ENCODE measurements around the gene PROKR1. TPM values are rescaled to one million over a fixed set of nuclear protein-coding genes. Genes with fewer than 3 reads are reported as not detected.
"Not testable (repeated sequence)": the region's sequence is repeated elsewhere in the genome, so short reads cannot be mapped to it uniquely, and the experiment has no call there.

The PROKR1 gene
- not detected in 2 replicates for total RNA-seq

GRCh38 chr2:68643011-68643873 is at the start of gene PROKR1:
TSS of gene PROKR1 (plus strand) at chr2:68643579. CDS start at chr2:68645822, 2,243 bp downstream.
- Mint-ChIP-seq H3K36me3 (ENCODE audit: low read depth) (no peaks in the 10 kb centered on the region), H3K27me3 (peaks cover 69% of the 10 kb centered on the region), H3K9me3 (peaks cover 8% of the 10 kb centered on the region), H3K27ac (no peak within 1 kb of the TSS), H3K4me3 (peak within 1 kb of the TSS; percentile 40), H3K4me1 (peaks cover 4% of the 10 kb centered on the region)
- intact Hi-C loops (cut with micrococcal nuclease), result no loop called here
- DNase-seq, result peak; percentile 70

- no peak overlapping the region for H3K27ac Mint-ChIP-seq
- no peak for DNase-seq
- H3K9me3 Mint-ChIP-seq, result no peaks in the 10 kb centered on the region
- H3K36me3 Mint-ChIP-seq (ENCODE audit: low read depth), result no peaks in the 10 kb centered on the region
- no peak overlapping the region for H3K4me3 Mint-ChIP-seq
- peaks cover 7% of the 10 kb centered on the region for H3K4me1 Mint-ChIP-seq
- peaks cover 10% of the 10 kb centered on the region for H3K27me3 Mint-ChIP-seq
- intact Hi-C loops (cut with micrococcal nuclease), result no loop called here
Measured at GRCh38 chr2:68594041-68594440, 49.3 kb upstream of the PROKR1 start.

GRCh38 chr2:68594674-68595492 is 48.5 kb upstream of the PROKR1 start:
- Mint-ChIP-seq H3K9me3 (peaks cover 4% of the 10 kb centered on the region), H3K36me3 (ENCODE audit: low read depth) (no peaks in the 10 kb centered on the region), H3K4me3 (no peak overlapping the region), H3K27me3 (peaks cover 18% of the 10 kb centered on the region), H3K4me1 (peaks cover 7% of the 10 kb centered on the region), H3K27ac (peak overlapping the region; percentile 31)
- peak; percentile 86 for DNase-seq
- intact Hi-C loops (cut with micrococcal nuclease), result loop anchor here (1.0 to 5.0 kb wide), 2 partner anchors 132 to 332 kb away; no protein-coding TSS in a partner anchor

DNA sequence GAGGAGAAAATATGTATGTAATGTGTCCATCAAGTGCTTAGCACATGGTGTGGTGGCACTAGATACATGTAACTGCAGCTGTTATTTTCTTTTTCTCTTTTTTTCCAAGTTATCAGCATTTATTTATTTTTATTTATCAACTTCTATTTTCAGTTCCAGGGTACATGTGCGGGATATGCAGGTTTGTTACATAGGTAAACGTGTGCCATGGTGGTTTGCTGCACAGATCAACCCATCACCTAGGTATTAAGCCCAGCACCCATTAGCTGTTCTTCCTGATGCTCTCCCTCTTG is 47.9 kb upstream of the PROKR1 start:
- H3K27me3 Mint-ChIP-seq, result peaks cover 18% of the 10 kb centered on the region
- not testable (repeated sequence) for H3K9me3 Mint-ChIP-seq; H3K4me3 Mint-ChIP-seq; H3K27ac Mint-ChIP-seq; H3K36me3 Mint-ChIP-seq (ENCODE audit: low read depth); DNase-seq; H3K4me1 Mint-ChIP-seq
- intact Hi-C loops (cut with micrococcal nuclease), result loop anchor here (1.0 to 5.0 kb wide), 2 partner anchors 132 to 332 kb away; no protein-coding TSS in a partner anchor

- DNase-seq; H3K36me3 Mint-ChIP-seq (ENCODE audit: low read depth); H3K4me3 Mint-ChIP-seq; H3K27ac Mint-ChIP-seq; H3K4me1 Mint-ChIP-seq; intact Hi-C loops (cut with micrococcal nuclease): not testable (repeated sequence)
- peaks cover 29% of the 10 kb centered on the region for H3K27me3 Mint-ChIP-seq
- peaks cover 17% of the 10 kb centered on the region for H3K9me3 Mint-ChIP-seq
Measured at GRCh38 chr2:68600495-68600894, 42.9 kb upstream of the PROKR1 start.

DNA sequence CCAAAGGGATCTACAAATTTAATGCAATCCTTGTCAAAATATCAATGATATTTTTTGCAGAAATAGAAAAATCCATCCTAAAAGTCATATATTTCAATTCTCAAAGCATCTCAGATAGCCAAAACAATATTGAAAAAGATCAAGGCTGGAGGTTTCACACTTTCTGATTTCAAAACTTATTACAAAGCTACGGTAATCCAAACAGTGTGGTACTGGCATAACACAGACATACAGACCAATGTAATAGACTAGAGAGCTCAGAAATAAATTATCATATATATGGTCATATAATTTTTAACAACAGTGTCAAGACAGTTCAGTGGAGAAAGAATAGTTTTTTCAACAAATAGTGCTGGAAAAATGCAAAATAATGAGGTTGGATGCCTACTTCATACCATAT is 40.3 kb upstream of the PROKR1 start:
- no peak overlapping the region for H3K4me3 Mint-ChIP-seq
- no peak for DNase-seq
- H3K27me3 Mint-ChIP-seq, result peaks cover 25% of the 10 kb centered on the region
- no peak overlapping the region for H3K27ac Mint-ChIP-seq
- intact Hi-C loops (cut with micrococcal nuclease), result no loop called here
- peaks cover 17% of the 10 kb centered on the region for H3K9me3 Mint-ChIP-seq
- H3K4me1 Mint-ChIP-seq, result no peaks in the 10 kb centered on the region
- no peaks in the 10 kb centered on the region for H3K36me3 Mint-ChIP-seq (ENCODE audit: low read depth)

DNA sequence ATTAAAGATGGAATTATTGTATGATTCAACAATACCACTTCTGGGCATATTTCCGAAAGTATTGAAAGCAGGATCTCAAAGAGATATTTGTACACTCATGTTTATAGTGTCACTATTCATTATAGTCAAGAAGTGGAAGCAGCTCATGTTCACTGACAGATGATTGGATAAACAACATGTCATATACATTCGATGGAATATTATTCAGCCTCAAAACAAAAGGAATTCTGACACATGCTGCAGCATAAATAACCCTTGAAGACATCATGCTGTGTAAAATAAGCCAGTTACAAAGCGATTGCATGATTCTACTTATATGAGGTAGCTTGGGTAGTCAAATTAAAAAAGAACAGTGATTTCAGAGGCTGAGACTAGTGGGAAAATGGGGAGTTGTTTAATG is 39.3 kb upstream of the PROKR1 start:
- Mint-ChIP-seq H3K27ac (no peak overlapping the region), H3K4me1 (no peaks in the 10 kb centered on the region), H3K9me3 (peaks cover 17% of the 10 kb centered on the region), H3K36me3 (ENCODE audit: low read depth) (no peaks in the 10 kb centered on the region), H3K27me3 (peaks cover 23% of the 10 kb centered on the region), H3K4me3 (no peak overlapping the region)
- no peak for DNase-seq
- intact Hi-C loops (cut with micrococcal nuclease), result no loop called here

- Mint-ChIP-seq H3K4me3 (no peak overlapping the region), H3K9me3 (peaks cover 21% of the 10 kb centered on the region), H3K27ac (no peak overlapping the region), H3K27me3 (peaks cover 15% of the 10 kb centered on the region), H3K36me3 (ENCODE audit: low read depth) (no peaks in the 10 kb centered on the region), H3K4me1 (no peaks in the 10 kb centered on the region)
- no peak for DNase-seq
- intact Hi-C loops (cut with micrococcal nuclease), result no loop called here
Measured at GRCh38 chr2:68605939-68606338, 37.4 kb upstream of the PROKR1 start.

DNA sequence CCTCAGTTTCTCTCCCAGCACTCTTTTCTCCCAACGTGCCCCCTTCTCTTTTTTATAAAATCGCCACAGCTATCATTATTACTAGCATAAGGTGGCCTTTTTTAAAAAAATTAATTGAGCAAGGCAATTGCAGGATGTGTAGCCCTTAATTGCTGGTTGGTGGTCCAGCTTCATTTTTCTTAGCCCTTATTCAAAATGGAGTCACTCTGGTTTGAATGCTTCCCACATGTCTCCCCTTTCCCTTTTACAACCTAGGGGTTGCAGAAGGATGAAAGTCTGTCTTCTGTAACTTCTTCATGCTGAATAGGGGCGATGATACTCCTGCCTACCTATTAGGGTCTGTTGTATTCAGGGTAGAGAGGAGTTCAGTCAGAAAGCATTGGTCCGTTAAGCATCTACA is 36.6 kb upstream of the PROKR1 start:
- no peaks in the 10 kb centered on the region for H3K36me3 Mint-ChIP-seq (ENCODE audit: low read depth)
- peaks cover 23% of the 10 kb centered on the region for H3K9me3 Mint-ChIP-seq
- no peak for DNase-seq
- H3K27me3 Mint-ChIP-seq, result peaks cover 15% of the 10 kb centered on the region
- intact Hi-C loops (cut with micrococcal nuclease), result no loop called here
- H3K4me3 Mint-ChIP-seq, result no peak overlapping the region
- H3K4me1 Mint-ChIP-seq, result no peaks in the 10 kb centered on the region
- H3K27ac Mint-ChIP-seq, result no peak overlapping the region

- H3K4me3 Mint-ChIP-seq, result no peak overlapping the region
- no peaks in the 10 kb centered on the region for H3K4me1 Mint-ChIP-seq
- DNase-seq, result no peak
- H3K9me3 Mint-ChIP-seq, result peaks cover 18% of the 10 kb centered on the region
- H3K27ac Mint-ChIP-seq, result no peak overlapping the region
- intact Hi-C loops (cut with micrococcal nuclease), result no loop called here
- peaks cover 9% of the 10 kb centered on the region for H3K27me3 Mint-ChIP-seq
- no peaks in the 10 kb centered on the region for H3K36me3 Mint-ChIP-seq (ENCODE audit: low read depth)
Measured at GRCh38 chr2:68607837-68608236, 35.5 kb upstream of the PROKR1 start.

DNA sequence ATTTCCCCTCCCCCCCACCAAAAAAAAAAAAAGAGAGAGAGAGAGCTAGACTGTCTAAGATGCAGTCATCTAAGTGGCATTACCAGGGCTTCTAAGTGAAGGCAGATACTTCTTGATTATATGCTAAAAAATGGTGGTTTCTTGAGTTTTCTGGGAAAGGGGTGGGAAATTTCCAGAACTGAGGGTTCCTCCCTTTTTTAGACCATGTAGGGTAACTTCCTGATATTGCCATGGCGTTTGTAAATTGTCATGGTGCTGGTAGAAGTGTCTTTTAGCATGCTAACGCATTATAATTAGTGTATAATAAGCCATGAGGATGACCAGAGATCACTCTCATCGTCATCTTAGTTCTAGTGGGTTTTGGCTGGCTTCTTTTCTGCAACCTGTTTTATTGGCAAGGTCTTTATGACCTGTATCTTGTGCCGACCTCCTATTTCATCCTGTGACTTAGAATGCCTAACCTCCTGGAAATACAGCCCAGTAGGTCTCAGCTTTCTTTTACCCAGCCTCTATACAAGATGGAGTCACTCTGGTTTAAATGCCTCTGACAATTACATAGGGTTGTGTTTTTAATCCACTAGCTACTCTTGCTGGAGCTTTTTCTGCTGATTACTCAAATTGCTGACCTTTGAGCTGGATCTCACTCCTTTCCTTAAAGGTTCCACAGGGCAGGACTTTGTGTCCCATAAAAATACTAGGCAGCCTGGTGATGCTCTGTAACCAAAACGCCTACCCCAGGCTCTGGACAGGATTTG is 30.4 kb upstream of the PROKR1 start:
- Mint-ChIP-seq H3K36me3 (ENCODE audit: low read depth) (no peaks in the 10 kb centered on the region), H3K9me3 (peaks cover 14% of the 10 kb centered on the region), H3K27me3 (no peaks in the 10 kb centered on the region), H3K4me3 (no peak overlapping the region), H3K4me1 (no peaks in the 10 kb centered on the region), H3K27ac (no peak overlapping the region)
- intact Hi-C loops (cut with micrococcal nuclease), result no loop called here
- DNase-seq, result no peak

DNA sequence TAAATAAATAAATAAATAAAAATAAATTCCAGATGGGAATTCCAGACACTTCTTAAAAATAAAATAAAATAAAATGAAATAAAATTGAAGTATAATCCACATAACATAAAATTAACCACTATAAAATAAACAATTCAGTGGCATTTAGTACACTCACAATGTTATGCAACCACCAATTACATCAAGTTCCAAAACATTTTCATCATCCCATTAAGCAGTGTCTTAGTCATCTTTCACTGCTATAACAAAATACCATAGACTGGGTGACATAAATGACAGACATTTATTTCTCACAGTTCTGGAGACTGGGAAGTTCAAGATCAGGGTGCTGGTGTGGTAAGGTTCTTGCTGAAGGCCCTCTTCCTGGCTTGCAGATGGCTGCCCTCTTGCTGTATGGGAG is 22.6 kb upstream of the PROKR1 start:
- H3K27ac Mint-ChIP-seq, result no peak overlapping the region
- no peaks in the 10 kb centered on the region for H3K4me1 Mint-ChIP-seq
- peaks cover 10% of the 10 kb centered on the region for H3K9me3 Mint-ChIP-seq

GRCh38 chr2:68623820-68624219 is 19.6 kb upstream of the PROKR1 start:
- Mint-ChIP-seq H3K9me3 (peaks cover 10% of the 10 kb centered on the region), H3K27me3 (peaks cover 11% of the 10 kb centered on the region), H3K4me1 (no peaks in the 10 kb centered on the region), H3K36me3 (ENCODE audit: low read depth) (no peaks in the 10 kb centered on the region), H3K27ac (no peak overlapping the region), H3K4me3 (no peak overlapping the region)
- DNase-seq, result no peak
- intact Hi-C loops (cut with micrococcal nuclease), result no loop called here

More for the DNA sequence above, 22.6 kb upstream of the PROKR1 start:
- Mint-ChIP-seq H3K36me3 (ENCODE audit: low read depth) (no peaks in the 10 kb centered on the region), H3K27me3 (no peaks in the 10 kb centered on the region), H3K4me3 (no peak overlapping the region)
- intact Hi-C loops (cut with micrococcal nuclease), result no loop called here
- no peak for DNase-seq

DNA sequence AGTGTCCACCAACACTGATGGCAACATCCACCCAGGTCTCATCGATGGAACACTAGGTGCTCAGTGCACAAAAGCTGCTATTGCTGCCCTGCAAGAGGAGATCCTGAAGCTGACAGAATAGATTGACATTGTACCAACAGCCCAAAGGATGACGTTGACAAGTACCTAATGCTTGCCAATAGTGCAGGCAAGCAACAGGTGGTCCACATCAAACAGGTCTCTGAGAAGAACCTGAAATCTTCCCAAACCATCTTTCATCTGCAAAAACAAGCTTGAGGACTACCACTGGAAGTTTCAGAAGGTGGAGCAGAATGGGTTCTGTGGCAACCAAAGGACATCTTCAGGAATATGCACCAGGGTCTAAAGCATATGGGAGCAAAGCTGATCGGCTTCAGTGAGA is 15.8 kb upstream of the PROKR1 start:
- Mint-ChIP-seq H3K4me1 (no peaks in the 10 kb centered on the region), H3K4me3 (no peak overlapping the region), H3K36me3 (ENCODE audit: low read depth) (no peaks in the 10 kb centered on the region), H3K9me3 (peaks cover 2% of the 10 kb centered on the region), H3K27me3 (peaks cover 27% of the 10 kb centered on the region), H3K27ac (no peak overlapping the region)
- intact Hi-C loops (cut with micrococcal nuclease), result no loop called here
- DNase-seq, result no peak

Measured in activated CD4-positive, alpha-beta T cell treated with anti-CD3 and anti-CD28 coated beads, Interleukin-2, amount 10 ng/mL, durations not matched to agents 24 days and 14 days (primary cell).